Occipital lobe (tissue), 2 donors: ENCODE data around the gene GFI1B. TPM values are rescaled to one million over a fixed set of nuclear protein-coding genes. Genes with fewer than 3 reads are reported as not detected.

Source experiments
- DNase-seq: peaks from one replicate; lab custom pipeline; 2025; lab: John Stamatoyannopoulos, UW
- total RNA-seq: library from RNA; depleted of rRNA; stranded (reverse); fragments of >200 nt; gene quantifications from one replicate; pipeline ENCODE4 v1.2.3, GENCODE V29; 2014

Gene GFI1B
- total RNA-seq: not detected

- DNase-seq: no peak
These were observed at the start of gene GFI1B for GRCh38 chr9:132978451-132979131. GFI1B (plus strand) TSS chr9:132978694; CDS start chr9:132986679, 7,985 bp downstream.

- DNase-seq: no peak
These were observed 47.2 kb upstream of the GFI1B start for GRCh38 chr9:132931178-132931735.

- no peak for DNase-seq
These were observed 43.5 kb upstream of the GFI1B start for GRCh38 chr9:132935026-132935425.

GRCh38 chr9:132937463-132937901, 41.0 kb upstream of the GFI1B start:
- DNase-seq: no peak

- no peak for DNase-seq
These were observed 39.3 kb upstream of the GFI1B start for GRCh38 chr9:132939169-132939568.

- no peak for DNase-seq
These were observed 35.8 kb upstream of the GFI1B start for GRCh38 chr9:132942541-132943182.

- no peak for DNase-seq
These were observed 34.7 kb upstream of the GFI1B start for GRCh38 chr9:132943651-132944293.

GRCh38 chr9:132944294-132945185, 34.0 kb upstream of the GFI1B start, which contains the start of gene TSC1:
TSC1 (minus strand) TSS chr9:132944616; CDS start chr9:132928872, 15,744 bp downstream.
- DNase-seq: peak; percentile 91

GRCh38 chr9:132945186-132946130, 33.0 kb upstream of the GFI1B start:
- DNase-seq: no peak

- no peak for DNase-seq
These were observed 32.3 kb upstream of the GFI1B start for GRCh38 chr9:132946211-132946610.

- no peak for DNase-seq
These were observed 31.7 kb upstream of the GFI1B start for GRCh38 chr9:132946631-132947295.

GRCh38 chr9:132947756-132948155, 30.7 kb upstream of the GFI1B start:
- no peak for DNase-seq

GRCh38 chr9:132948482-132949050, 29.9 kb upstream of the GFI1B start:
- no peak for DNase-seq

GRCh38 chr9:132949709-132950108, 28.8 kb upstream of the GFI1B start:
- no peak for DNase-seq

GRCh38 chr9:132955123-132955522, 23.4 kb upstream of the GFI1B start:
- no peak for DNase-seq

- DNase-seq: no peak
These were observed 22.7 kb upstream of the GFI1B start for GRCh38 chr9:132955768-132956167.

- no peak for DNase-seq
These were observed 20.7 kb upstream of the GFI1B start for GRCh38 chr9:132957805-132958204.

GRCh38 chr9:132961002-132961401, 17.5 kb upstream of the GFI1B start:
- no peak for DNase-seq

GRCh38 chr9:132965478-132965877, 13.0 kb upstream of the GFI1B start:
- DNase-seq: no peak
